Pancreas (tissue), 10 donors: Measurements from ENCODE around the gene PPP2R5A. TPM values are rescaled to one million over a fixed set of nuclear protein-coding genes. Genes with fewer than 3 reads are reported as not detected.

Experiments used
- ATAC-seq, 4 donors: fragments of 200-7000 bp; cut with Tn5 transposase; one replicate each; pipeline versions ENCODE4 v1.8.0 to v1.9.1; 2020; ENCODE audit warnings: mild to moderate bottlenecking in 4 of 4, moderate library complexity in 4 of 4
- DNase-seq, 6 donors: peaks; one replicate each; pipeline ENCODE4 v3.0.0-alpha.2; 2020
- FAIRE-seq: peaks from 2 replicates; lab custom pipeline; 2012; peaks lifted over from hg19 to GRCh38; lab: Jason Lieb, UNC
- H3K27ac ChIP-seq, 4 donors: fragments of 200-600 bp; sonication (generic); 1 replicate in 3 of 4; 2 replicates in 1 of 4; pipeline versions ENCODE4 v1.5.0 to v1.8.0; 2020
- H3K27me3 ChIP-seq, 4 donors: fragments of 200-600 bp; one replicate each; pipeline ENCODE4 v1.8.0; 2021
- H3K36me3 ChIP-seq, 3 donors: fragments of 200-600 bp; sonication (generic) in 1 of 3; one replicate each; pipeline versions ENCODE4 v1.5.0 to v1.8.0; 2020 to 2021
- H3K4me1 ChIP-seq, 3 donors: fragments of 200-600 bp; one replicate each; pipeline ENCODE4 v1.8.0; 2021
- H3K4me3 ChIP-seq, 4 donors: fragments of 200-600 bp; sonication (generic) in 2 of 4; one replicate each; pipeline versions ENCODE4 v1.5.0 to v1.8.0; 2020 to 2021
- H3K9me3 ChIP-seq, 4 donors: fragments of 200-600 bp; one replicate each; pipeline ENCODE4 v1.8.0; 2021
- WGBS, 2 donors: extraction: QIAGEN DNeasy Blood & Tissue Kit; methylation state at CpG; one replicate each; pipeline ENCODE4 v1.1.7; 2013; 5-methylcytosine and 5-hydroxymethylcytosine counted together
- intact Hi-C, 3 donors: fragments of 100-400 bp; cut with DNase I; formaldehyde crosslinking; loops; one replicate each; pipeline versions ENCODE4 v1.11.1 to v1.14.2; 2022
- polyA plus RNA-seq, 2 donors: library from polyadenylated mRNA; stranded (reverse); fragments of 200-250 nt; gene quantifications; one replicate each; pipeline ENCODE4 v1.2.3, GENCODE V29; 2013
- total RNA-seq, 6 donors: library from RNA; stranded (reverse); fragmentation: NEBNext Ultra II Directional in 4 of 6; extraction: Animal tissue kit (Norgen Biotek cat#: 25700) in 4 of 6; gene quantifications; one replicate each; pipeline versions ENCODE4 v1.2.1 to v1.2.4, GENCODE V29; 2021 to 2023
- TF ChIP-seq, protein P1 (sequence below), 4 donors: fragments of 200-600 bp; sonication (generic) in 3 of 4; IDR thresholded peaks; one replicate each; pipeline versions ENCODE4 v1.5.0 to v1.8.0; 2021; ENCODE audit warnings: antibody characterized with exemption in 4 of 4
- donor health status: healthy with polysubstance abuse.
- donor health status: DM: no; HTN: no; CAD: no; lungs with moderate emphysema.
- donor health status: DM: no; HTN: no; CAD: no.
- donor health status: control.
- donor health status: control.
- donor health status: Bipolar disorder and iron deficiency.
- donor health status: DM: yes; HTN: yes; CAD: no.
- donor health status: DM: no; HTN: no; CAD: no.
- donor health status: DM: no; HTN: no; CAD: no.
- donor health status: DM: yes; HTN: yes; CAD: no.

Gene PPP2R5A
- total and polyA plus RNA-seq, 8 donors: 14.4 to 30.5 (median 22.0) TPM

DNA sequence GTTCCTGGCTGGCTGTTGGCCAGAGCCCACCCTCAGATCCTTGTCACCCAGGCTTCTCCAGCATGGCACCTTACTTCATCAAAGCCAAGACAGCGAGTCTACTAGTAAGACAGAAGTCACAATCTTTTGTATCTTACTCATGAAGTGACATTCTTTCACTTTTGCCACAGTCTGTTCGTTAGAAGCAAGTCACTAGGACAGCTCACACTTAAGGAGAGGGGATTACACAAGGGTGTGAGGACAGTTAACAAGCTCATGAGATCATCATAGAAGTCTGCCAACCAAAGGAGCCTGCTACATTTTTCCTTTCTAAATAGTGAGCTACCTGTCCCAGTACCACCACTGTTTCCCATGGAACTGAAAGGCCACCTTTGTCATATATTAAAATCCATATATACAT, 68.0 kb downstream of the PPP2R5A start:
- H3K4me3 ChIP-seq: no peak overlapping the region
- no peaks in the 10 kb centered on the region for H3K27me3 ChIP-seq
- no peaks in the 10 kb centered on the region for H3K4me1 ChIP-seq
- H3K36me3 ChIP-seq: peaks cover 0 to 36% (median under 1%) of the 10 kb centered on the region in 3 donors
- no peak for ATAC-seq
- no peaks in the 10 kb centered on the region for H3K9me3 ChIP-seq
- TF ChIP-seq, protein P1, sequence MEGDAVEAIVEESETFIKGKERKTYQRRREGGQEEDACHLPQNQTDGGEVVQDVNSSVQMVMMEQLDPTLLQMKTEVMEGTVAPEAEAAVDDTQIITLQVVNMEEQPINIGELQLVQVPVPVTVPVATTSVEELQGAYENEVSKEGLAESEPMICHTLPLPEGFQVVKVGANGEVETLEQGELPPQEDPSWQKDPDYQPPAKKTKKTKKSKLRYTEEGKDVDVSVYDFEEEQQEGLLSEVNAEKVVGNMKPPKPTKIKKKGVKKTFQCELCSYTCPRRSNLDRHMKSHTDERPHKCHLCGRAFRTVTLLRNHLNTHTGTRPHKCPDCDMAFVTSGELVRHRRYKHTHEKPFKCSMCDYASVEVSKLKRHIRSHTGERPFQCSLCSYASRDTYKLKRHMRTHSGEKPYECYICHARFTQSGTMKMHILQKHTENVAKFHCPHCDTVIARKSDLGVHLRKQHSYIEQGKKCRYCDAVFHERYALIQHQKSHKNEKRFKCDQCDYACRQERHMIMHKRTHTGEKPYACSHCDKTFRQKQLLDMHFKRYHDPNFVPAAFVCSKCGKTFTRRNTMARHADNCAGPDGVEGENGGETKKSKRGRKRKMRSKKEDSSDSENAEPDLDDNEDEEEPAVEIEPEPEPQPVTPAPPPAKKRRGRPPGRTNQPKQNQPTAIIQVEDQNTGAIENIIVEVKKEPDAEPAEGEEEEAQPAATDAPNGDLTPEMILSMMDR (IDR thresholded peaks at IDR 0.05): no peak
- WGBS, 2 donors: 96 to 100% methylated on average over 2 of the region's 2 CpGs
- FAIRE-seq: no peak
- H3K27ac ChIP-seq: no peak overlapping the region
- intact Hi-C loops: no loop called here
- DNase-seq: no peak

DNA sequence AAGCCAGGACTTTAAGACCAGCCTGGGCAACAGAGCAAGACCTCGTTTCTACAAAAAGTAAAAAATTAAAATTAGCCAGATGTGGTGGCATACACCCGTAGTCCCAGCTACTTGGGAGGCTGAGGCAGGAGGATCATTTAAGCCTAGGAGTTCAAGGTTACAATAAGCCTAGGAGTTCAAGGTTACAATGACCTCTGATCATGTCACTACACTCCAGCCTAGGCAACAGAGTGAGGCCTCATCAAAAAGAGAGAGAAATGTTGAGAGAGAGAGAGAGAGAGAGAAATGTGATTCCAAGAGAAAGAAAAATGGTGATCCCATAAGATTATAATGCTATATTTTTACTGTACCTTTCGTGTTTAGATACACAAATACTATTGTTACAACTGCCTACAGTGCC, 69.3 kb downstream of the PPP2R5A start:
- Histone ChIP-seq H3K9me3 (no peaks in the 10 kb centered on the region), H3K36me3 (peaks cover 0 to 42% (median 4%) of the 10 kb centered on the region in 3 donors), H3K4me3 (no peak overlapping the region), H3K27ac (no peak overlapping the region), H3K4me1 (no peaks in the 10 kb centered on the region), H3K27me3 (no peaks in the 10 kb centered on the region)
- FAIRE-seq (no peak), DNase-seq (no peak), ATAC-seq (no peak)
- intact Hi-C loops: no loop called here
- WGBS, 2 donors: 74 to 93% methylated on average over 3 of the region's 3 CpGs
- TF ChIP-seq, protein P1 (IDR thresholded peaks at IDR 0.05): no peak

DNA sequence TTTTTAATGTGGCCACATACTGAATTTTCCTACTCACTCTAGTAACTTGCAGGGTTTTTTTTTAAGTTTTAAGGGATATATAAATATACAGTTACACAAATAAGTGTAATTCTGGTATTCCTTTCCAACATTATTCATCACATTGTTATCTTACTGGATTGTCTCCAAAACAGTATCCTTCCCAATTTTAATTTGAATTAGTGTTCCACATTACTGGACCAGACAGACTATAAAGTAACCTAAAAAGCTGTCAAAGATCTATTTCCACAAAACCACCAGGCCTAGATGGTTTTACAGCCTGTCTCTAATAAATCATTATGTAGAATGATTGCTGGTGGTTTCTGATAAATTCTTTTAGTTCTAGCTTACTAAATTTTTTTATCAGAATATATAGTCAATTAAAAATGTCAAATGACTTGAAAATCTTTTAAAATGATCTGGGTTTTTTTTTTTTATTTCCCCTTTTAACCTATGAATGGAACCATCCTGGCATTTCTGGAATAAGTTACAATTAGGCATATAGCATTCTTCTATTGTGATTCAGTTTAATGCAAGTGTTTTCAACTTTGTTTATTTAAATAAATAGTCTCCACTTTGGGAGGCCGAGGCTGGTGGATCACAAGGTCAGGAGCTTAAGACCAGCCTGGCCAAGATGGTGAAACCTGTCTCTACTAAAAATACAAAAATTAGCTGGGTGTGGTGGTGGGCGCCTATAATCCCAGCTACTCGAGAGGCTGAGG, 70.2 kb downstream of the PPP2R5A start:
- H3K36me3 ChIP-seq: peaks cover 0 to 50% (median 5%) of the 10 kb centered on the region in 3 donors
- H3K4me1 ChIP-seq: no peaks in the 10 kb centered on the region
- FAIRE-seq (no peak), ATAC-seq (no peak), DNase-seq (no peak)
- H3K27ac ChIP-seq: no peak overlapping the region
- 90 to 93% methylated on average over 3 of the region's 3 CpGs for WGBS, 2 donors
- H3K4me3 ChIP-seq: no peak overlapping the region
- no peaks in the 10 kb centered on the region for H3K27me3 ChIP-seq
- intact Hi-C loops: no loop called here
- H3K9me3 ChIP-seq: no peaks in the 10 kb centered on the region
- TF ChIP-seq, protein P1 (IDR thresholded peaks at IDR 0.05): no peak

DNA sequence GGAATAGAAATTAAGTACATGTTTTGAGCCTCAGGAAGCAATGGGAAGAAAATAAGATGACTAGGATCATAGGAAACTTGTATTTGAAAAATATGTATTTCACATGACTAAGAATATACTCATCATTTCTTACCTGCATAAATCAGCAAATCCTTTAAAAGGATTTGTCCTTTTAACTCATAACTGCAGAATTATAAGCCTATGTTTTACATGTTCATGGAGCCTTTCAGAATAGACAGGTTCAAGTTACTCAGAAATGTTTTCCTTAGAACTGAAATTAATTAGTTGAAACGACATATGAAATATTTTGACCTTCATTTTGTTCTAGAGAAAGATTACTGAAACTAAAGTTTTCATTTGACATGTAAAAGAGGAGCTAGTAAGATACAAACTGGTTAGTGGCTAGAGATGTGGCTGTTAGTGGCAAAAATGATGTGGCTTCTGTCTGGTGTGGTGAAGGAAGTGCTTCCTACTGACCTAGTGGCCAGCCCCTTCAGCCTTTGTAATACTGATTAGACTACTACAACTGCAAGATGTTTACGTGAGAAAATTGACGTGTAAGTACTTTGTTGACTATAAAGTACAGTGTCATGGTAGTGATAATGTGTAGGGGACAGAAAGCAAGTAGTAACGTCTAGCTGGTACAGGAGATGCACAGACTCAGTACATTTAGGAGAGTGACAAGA, 74.7 kb downstream of the PPP2R5A start:
- H3K4me3 ChIP-seq: no peak overlapping the region
- no peak for DNase-seq
- H3K27me3 ChIP-seq: no peaks in the 10 kb centered on the region
- ATAC-seq: no peak
- intact Hi-C loops: loop anchor here in 1 of 3 donors (10.0 kb wide), 1 partner anchor 295 kb away; no protein-coding TSS in a partner anchor
- H3K4me1 ChIP-seq: no peaks in the 10 kb centered on the region
- 76 to 77% methylated on average over 4 of the region's 4 CpGs for WGBS, 2 donors
- FAIRE-seq: no peak
- no peaks in the 10 kb centered on the region for H3K9me3 ChIP-seq
- TF ChIP-seq, protein P1 (IDR thresholded peaks at IDR 0.05): no peak
- no peak overlapping the region for H3K27ac ChIP-seq
- H3K36me3 ChIP-seq: peaks cover 0 to 42% (median 9%) of the 10 kb centered on the region in 3 donors
